DMS53 (cell line): ENCODE data around the gene SYK.
A peak's percentile ranks its signal among the peaks of the same experiment; 100 is the strongest.

ENCODE experiments used
- DNase-seq: peaks from one replicate; lab custom pipeline; 2025; lab: John Stamatoyannopoulos, UW

SYK gene

GRCh38 chr9:90880669-90881068, 79.0 kb downstream of the SYK start:
- peak; percentile 72 for DNase-seq

GRCh38 chr9:90881648-90882047, 80.0 kb downstream of the SYK start:
- peak; percentile 94 for DNase-seq

GRCh38 chr9:90882991-90883600, 81.5 kb downstream of the SYK start:
- no peak for DNase-seq

GRCh38 chr9:90883661-90884060, 82.0 kb downstream of the SYK start:
- DNase-seq, result no peak

- peak; percentile 9 for DNase-seq
Measured at GRCh38 chr9:90884178-90884577, 82.6 kb downstream of the SYK start.

- peak; percentile 61 for DNase-seq
Measured at GRCh38 chr9:90886868-90887267, 85.2 kb downstream of the SYK start.

GRCh38 chr9:90888941-90889340, 87.3 kb downstream of the SYK start:
- DNase-seq, result no peak

DNA sequence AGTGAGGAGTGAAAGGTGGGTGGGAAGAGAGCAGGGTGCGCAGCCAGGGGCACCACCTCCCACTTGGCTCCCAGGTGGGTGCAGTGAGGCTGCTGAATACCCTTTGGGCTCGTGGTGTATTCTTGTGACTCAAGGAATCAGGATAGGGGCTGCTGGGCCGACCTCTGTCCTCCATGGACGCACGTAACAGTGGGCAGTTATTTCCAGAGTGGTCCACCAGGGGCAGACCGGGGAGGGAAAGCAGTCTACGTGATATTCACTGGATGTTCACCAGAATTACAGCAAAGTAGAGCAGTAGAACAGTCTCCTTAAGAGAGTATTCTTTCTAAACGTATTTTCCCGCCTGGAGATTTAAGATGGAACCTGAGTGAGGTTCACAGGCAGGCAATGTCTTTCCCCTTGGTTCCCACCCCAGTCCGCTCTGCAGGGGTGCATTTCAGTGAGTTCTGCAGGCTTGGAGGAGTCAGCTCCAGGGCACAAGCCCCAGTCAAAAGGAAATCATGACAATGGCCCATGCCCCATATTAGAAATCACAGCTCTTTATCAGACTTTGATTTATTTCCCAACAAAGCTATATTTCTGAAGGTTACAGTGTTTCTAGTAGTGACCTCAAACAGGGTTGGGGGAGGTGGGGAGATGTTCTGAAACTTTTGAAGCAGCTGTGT, 88.7 kb downstream of the SYK start:
- no peak for DNase-seq

DNA sequence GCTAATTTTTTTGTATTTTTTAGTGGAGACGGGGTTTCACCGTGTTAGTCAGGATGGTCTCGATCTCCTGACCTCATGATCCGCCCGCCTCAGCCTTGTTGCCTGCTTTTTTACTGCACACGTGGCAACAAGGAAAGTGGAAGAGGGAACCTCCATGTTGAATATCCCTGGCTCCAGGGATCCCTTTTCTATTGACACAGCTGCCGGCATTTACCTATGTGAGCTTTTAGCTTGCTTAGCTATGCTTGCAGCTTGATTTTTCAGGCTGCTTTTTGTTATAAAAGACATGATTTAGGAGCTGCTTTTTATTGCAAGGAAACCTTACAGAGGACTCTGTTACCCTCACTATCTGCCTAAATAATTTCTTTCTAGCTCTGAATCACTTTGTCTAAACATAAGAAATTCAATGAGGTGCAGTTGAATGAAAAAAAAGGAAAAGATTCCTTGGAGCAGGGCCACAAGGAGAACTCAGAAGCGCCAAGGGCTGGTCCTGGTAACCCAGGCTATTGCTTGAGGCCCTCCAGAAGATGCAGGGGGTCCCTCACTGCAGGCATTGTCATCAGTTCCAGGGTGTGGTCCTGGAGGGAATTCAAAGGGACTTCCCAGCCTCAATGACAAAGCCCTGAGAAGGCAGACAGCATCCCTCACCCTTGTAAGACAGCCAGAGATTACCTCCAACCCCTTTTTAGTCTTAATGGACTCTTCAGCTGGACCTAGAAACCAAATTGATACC, 89.9 kb downstream of the SYK start:
- DNase-seq, result peak; percentile 82

- DNase-seq, result no peak
Measured at GRCh38 chr9:90892918-90893317, 91.3 kb downstream of the SYK start.

DNA sequence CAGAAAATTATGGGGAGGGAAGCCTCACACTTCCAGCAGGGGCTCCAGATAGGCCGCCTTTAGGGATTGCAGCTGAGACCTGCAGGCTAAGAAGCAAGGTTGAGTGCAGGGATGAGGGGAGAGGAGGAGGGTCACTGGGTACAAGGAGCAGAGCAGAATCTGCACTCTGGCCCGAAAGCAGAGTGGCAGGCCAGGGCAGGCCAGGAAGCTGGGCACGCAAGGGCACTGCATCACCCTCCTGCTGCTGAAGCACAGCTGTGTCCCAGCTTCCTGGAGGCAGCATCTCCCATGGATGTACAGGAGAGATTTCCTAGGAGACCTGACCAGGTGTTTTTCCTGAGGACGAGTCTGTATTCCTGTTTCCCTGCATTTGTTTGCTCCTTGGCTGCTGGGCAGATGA, 92.1 kb downstream of the SYK start:
- peak; percentile 74 for DNase-seq

DNA sequence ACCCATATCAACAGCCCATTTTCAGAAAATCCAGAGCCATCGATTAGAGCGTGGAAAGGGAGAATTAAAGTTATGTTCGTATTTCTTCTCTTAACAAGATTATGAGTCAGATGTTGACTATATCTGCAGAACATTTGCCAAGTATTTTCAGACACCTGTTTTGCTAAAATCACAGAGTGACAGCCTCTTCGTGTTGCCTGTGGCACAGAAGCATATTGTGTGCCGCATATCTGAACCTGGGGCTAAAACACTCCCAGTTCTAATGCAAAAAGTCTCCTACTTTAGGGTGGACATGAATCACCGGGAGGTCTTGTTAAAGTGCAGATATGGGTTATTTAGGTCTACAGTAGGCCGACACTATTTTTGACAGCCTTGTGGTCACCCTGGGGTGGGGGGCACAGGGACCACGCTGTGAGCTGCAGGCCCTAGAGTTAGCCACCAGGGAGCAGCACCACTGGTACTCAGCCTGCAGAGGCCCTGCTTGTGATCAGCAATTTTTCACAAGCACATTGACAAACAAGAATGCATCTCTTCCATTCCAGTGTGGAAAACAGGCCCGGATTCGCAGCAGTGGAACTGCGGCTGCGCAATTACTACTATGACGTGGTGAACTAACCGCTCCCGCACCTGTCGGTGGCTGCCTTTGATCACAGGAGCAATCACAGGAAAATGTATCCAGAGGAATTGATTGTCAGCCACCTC, 93.5 kb downstream of the SYK start:
- peak; percentile 92 for DNase-seq

- DNase-seq, result no peak
Measured at GRCh38 chr9:90895786-90896185, 94.2 kb downstream of the SYK start.

GRCh38 chr9:90896231-90896630, 94.6 kb downstream of the SYK start:
- no peak for DNase-seq

DNA sequence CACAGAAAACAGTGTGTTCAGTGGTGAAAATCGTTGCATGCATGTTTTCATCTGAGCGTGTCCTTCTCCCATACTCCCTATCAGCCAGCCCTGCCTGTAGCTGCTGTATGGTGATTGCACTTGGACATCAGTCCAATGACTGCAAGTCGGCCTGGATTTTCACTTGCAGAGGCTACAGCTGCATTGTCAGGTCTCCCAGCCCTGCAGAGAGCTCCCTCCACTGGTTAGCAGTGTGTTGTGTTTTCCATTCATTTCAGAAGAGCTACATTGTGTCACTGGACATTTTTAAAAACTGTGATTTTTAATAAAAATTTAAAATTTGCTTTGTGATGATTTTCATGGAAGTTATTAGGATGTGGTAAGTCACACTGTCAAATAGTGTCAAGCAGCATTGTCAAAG, 96.6 kb downstream of the SYK start:
- DNase-seq, result peak; percentile 17

GRCh38 chr9:90899287-90899686, 97.7 kb downstream of the SYK start:
- DNase-seq, result no peak

GRCh38 chr9:90900130-90900529, 98.5 kb downstream of the SYK start:
- DNase-seq, result no peak

DNA sequence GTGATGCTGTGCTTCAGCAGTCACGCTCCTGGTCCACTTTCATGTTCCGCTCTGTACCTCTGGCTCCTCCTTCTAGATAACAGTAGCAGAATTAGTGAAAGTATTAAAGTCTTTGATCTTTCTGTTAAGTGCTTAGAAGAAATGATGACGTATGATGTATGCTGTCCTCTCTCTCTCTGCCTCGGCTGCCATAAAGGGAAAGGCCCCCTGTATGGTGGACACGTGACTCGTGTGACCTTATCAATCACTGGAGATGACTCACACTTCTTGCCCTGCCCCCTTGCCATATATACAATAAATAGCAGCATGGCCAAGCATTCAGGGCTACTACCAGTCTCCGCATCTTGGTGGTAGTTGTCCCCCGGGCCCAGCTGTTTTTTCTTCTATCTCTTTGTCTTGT, 100.3 kb downstream of the SYK start:
- no peak for DNase-seq

GRCh38 chr9:90903766-90904424, 102.3 kb downstream of the SYK start:
- no peak for DNase-seq

- peak; percentile 21 for DNase-seq
Measured at GRCh38 chr9:90904706-90905478, 103.3 kb downstream of the SYK start.

GRCh38 chr9:90905822-90906221, 104.2 kb downstream of the SYK start:
- DNase-seq, result no peak
